ENCODE results near the gene CCDC179. TPM values are rescaled to one million over a fixed set of nuclear protein-coding genes. Genes with fewer than 3 reads are reported as not detected.

Gene CCDC179
- total RNA-seq, 4 donors from 2014 or later: not detected

DNA sequence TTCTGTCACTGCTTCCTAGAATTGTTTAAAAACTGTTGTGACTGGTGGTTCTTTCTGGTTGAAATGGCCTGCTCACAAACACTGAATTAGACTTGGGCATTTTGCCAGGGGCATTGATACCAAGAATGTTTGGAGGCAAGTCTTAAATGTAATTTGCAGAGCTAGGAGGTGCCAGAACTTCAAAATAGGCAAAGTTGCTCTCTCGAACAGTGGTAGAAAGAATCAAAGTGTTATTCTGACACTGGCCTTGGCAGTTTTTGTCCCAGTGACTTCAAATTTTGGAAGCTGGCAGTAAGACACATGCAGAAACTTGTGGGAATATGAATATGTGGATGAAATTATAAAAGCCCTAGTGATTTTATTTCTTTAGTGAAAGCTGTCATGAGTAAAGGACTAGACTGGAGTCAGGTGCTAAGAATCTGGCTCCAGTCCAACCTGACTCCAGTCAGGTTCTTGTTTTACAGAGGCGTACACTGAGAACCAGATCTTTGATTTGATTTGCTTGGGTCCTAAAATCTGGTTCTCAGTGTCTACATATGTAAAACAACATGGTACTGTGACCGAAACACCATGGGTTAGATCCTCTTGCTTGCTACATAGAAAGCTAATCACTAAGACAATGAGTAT is 51.6 kb downstream of the CCDC179 start:
- no peak for DNase-seq
- H3K27ac ChIP-seq: no peak overlapping the region
- H3K9me3 ChIP-seq: no peaks in the 10 kb centered on the region
- peaks cover 0 to 3% (median 0%) of the 10 kb centered on the region in 4 donors for H3K4me1 ChIP-seq
- no peak overlapping the region for H3K4me3 ChIP-seq
- TF ChIP-seq, protein P1, sequence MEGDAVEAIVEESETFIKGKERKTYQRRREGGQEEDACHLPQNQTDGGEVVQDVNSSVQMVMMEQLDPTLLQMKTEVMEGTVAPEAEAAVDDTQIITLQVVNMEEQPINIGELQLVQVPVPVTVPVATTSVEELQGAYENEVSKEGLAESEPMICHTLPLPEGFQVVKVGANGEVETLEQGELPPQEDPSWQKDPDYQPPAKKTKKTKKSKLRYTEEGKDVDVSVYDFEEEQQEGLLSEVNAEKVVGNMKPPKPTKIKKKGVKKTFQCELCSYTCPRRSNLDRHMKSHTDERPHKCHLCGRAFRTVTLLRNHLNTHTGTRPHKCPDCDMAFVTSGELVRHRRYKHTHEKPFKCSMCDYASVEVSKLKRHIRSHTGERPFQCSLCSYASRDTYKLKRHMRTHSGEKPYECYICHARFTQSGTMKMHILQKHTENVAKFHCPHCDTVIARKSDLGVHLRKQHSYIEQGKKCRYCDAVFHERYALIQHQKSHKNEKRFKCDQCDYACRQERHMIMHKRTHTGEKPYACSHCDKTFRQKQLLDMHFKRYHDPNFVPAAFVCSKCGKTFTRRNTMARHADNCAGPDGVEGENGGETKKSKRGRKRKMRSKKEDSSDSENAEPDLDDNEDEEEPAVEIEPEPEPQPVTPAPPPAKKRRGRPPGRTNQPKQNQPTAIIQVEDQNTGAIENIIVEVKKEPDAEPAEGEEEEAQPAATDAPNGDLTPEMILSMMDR (IDR thresholded peaks at IDR 0.05): no peak
- no peak for TF ChIP-seq POLR2A (IDR thresholded peaks at IDR 0.05)
- no peaks in the 10 kb centered on the region for H3K36me3 ChIP-seq
- H3K27me3 ChIP-seq: no peaks in the 10 kb centered on the region

DNA sequence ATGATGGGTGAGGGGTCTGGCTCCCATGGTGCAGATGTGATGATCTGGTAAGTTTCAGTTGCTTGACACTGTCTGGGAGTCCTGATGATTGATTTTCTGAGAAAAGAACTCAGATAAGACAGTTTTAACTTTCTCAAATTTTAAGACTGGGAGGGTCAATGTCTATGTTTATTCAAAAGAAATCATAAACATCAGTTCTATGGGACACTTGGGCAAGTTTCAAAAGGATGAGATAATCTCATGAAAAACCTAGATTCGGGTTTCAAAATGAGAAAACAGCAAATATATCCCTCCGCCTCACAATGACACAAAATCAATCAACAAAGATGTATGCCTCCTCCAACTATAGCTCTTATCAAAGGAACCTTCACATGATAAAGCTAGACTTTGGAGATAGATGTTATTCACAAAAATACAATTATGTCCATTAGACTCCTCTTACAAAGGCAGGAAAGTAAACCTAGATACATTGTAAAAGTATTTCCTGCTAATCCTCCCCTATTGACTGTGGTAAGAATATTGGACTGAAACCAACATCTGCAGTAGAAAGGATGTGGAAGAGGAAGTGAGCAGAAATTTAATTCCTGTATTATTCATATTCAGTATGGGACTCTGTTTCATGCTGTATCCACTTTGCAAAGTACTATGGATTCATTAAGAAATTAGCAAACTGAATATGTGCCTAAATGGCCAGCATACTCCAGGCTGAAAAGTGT is 52.3 kb downstream of the CCDC179 start:
- H3K36me3 ChIP-seq: no peaks in the 10 kb centered on the region
- TF ChIP-seq POLR2A (IDR thresholded peaks at IDR 0.05): no peak
- TF ChIP-seq, protein P1 (IDR thresholded peaks at IDR 0.05): no peak
- no peak overlapping the region for H3K27ac ChIP-seq
- no peaks in the 10 kb centered on the region for H3K9me3 ChIP-seq
- no peak for DNase-seq
- H3K4me3 ChIP-seq: no peak overlapping the region
- H3K27me3 ChIP-seq: no peaks in the 10 kb centered on the region
- peaks cover 0 to 3% (median 0%) of the 10 kb centered on the region in 4 donors for H3K4me1 ChIP-seq

DNA sequence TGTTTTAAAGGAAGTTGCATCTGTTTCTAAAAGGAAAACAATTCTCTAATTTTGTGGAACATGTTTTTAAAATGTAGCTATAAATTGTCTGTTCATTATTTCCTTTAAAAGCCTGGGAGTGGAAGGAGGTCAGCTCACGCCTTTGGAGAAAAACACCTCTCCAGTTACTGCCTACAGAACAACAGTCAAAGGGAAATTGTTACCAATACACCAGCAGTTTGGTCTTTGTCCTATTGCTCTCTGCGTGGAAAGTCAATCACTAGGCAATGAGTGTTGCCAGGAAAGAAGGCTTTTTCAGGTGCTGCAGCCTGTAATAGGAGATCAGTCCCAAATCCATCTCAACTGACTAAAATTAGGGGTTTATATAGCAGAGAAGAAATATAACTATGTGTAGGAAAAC is 52.9 kb downstream of the CCDC179 start:
- Histone ChIP-seq H3K4me1 (peaks cover 0 to 3% (median 0%) of the 10 kb centered on the region in 4 donors), H3K4me3 (no peak overlapping the region), H3K27me3 (no peaks in the 10 kb centered on the region), H3K27ac (no peak overlapping the region), H3K36me3 (no peaks in the 10 kb centered on the region), H3K9me3 (no peaks in the 10 kb centered on the region)
- TF ChIP-seq, protein P1 (IDR thresholded peaks at IDR 0.05): no peak
- TF ChIP-seq POLR2A (IDR thresholded peaks at IDR 0.05): no peak
- no peak for DNase-seq

DNA sequence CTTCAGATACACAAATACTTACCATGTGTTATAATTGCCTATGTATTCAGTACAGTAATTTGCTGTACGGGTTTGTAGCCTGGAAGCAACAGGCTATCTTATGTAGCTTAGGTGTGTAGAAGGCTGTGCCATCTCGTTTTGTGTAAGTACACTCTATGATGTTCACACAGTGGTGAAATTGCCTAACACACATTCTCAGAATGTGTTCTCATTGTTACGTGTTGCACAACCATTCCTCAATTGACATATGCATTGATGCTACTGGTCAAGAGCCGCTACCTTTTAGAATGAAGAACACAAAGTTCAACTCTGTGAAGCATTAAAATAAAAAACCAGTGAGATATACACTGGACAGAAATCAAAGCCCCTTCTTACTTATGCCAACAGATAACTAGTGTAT is 57.4 kb downstream of the CCDC179 start:
- H3K4me1 ChIP-seq: no peaks in the 10 kb centered on the region
- no peaks in the 10 kb centered on the region for H3K27me3 ChIP-seq
- no peak for DNase-seq
- H3K9me3 ChIP-seq: no peaks in the 10 kb centered on the region
- H3K27ac ChIP-seq: no peak overlapping the region
- no peak for TF ChIP-seq POLR2A (IDR thresholded peaks at IDR 0.05)
- TF ChIP-seq, protein P1 (IDR thresholded peaks at IDR 0.05): no peak
- no peak overlapping the region for H3K4me3 ChIP-seq
- no peaks in the 10 kb centered on the region for H3K36me3 ChIP-seq

DNA sequence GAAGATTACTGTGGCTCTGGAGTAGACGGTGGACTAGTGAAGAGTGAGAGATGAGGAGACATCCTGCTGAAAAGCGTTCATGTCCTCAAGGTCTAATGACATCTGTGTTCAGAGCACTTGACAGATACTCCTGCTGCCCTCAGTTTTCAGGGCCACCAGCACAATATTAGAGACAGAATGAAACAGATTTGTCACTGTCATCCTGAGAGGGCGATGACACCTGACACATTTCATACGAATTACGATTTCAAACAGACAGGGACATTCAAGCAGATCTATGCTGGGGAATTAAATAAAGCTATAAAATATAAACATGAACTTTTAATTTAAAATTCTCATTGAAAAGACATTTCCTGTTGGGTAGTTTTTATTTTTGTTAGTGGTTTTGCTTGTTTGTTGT is 59.8 kb downstream of the CCDC179 start:
- no peak for TF ChIP-seq POLR2A (IDR thresholded peaks at IDR 0.05)
- TF ChIP-seq, protein P1 (IDR thresholded peaks at IDR 0.05): no peak
- no peak overlapping the region for H3K4me3 ChIP-seq
- H3K9me3 ChIP-seq: no peaks in the 10 kb centered on the region
- no peaks in the 10 kb centered on the region for H3K36me3 ChIP-seq
- H3K27me3 ChIP-seq: no peaks in the 10 kb centered on the region
- H3K4me1 ChIP-seq: no peaks in the 10 kb centered on the region
- no peak for DNase-seq
- no peak overlapping the region for H3K27ac ChIP-seq
